Common myeloid progenitor, CD34-positive (primary cell): Measurements from ENCODE around the gene EGFL7.

ENCODE experiments used
- CTCF ChIA-PET: fragments of 350-600 bp; sonication (Branson Sonifier 250); formaldehyde crosslinking; loops from one replicate; lab custom pipeline; 2021; ENCODE audit warnings: antibody characterized with exemption; lab: Charles Lee
- POLR2A ChIA-PET: fragments of 350-600 bp; sonication (Branson Sonifier 250); formaldehyde crosslinking; loops from one replicate; lab custom pipeline; 2021; ENCODE audit warnings: antibody characterized with exemption; lab: Charles Lee
- DNase-seq, 3 donors: peaks; one replicate each; pipeline versions ENCODE4 v3.0.0 to v3.0.0-alpha.2; 2013
- H3K27ac ChIP-seq, 2 experiments: 1 replicate in 1 of 2; 2 replicates in 1 of 2; pipeline ENCODE4 v1.7.0; 2013; ENCODE audit warnings: inconsistent platforms in 2 of 2, low read length in 2 of 2, mild to moderate bottlenecking in 2 of 2, low read depth in 1 of 2, moderate library complexity in 1 of 2; ENCODE audit not compliant: severe bottlenecking in 2 of 2, insufficient read depth in 1 of 2, poor library complexity in 1 of 2
- H3K27me3 ChIP-seq, 5 experiments: replicated peaks in 2 of 5; 1 replicate in 3 of 5; 2 replicates in 2 of 5; pipeline versions ENCODE4 v1.6.1 to v1.7.0; 2013; ENCODE audit warnings: low read length in 4 of 5, mild to moderate bottlenecking in 2 of 5, moderate library complexity in 2 of 5, inconsistent platforms in 1 of 5; ENCODE audit not compliant: insufficient read depth in 5 of 5, control insufficient read depth in 4 of 5
- H3K36me3 ChIP-seq, 4 experiments: 1 replicate in 2 of 4; 2 replicates in 2 of 4; pipeline versions ENCODE4 v1.6.1 to v1.7.0; 2013; ENCODE audit warnings: low read length in 3 of 4, control low read depth in 1 of 4, mild to moderate bottlenecking in 1 of 4; ENCODE audit not compliant: control insufficient read depth in 4 of 4, insufficient read depth in 4 of 4
- H3K4me1 ChIP-seq, 4 experiments: 1 replicate in 3 of 4; 2 replicates in 1 of 4; pipeline versions ENCODE4 v1.6.1 to v1.7.1; 2013; ENCODE audit warnings: low read length in 3 of 4, mild to moderate bottlenecking in 3 of 4, control low read depth in 1 of 4, inconsistent platforms in 1 of 4, moderate library complexity in 1 of 4; ENCODE audit not compliant: control insufficient read depth in 4 of 4, insufficient read depth in 4 of 4; ENCODE audit errors: control extremely low read depth in 1 of 4
- H3K4me3 ChIP-seq, 7 experiments: 1 replicate in 4 of 7; 2 replicates in 3 of 7; pipeline versions ENCODE4 v1.5.1 to v1.7.0; 2013; ENCODE audit warnings: mild to moderate bottlenecking in 7 of 7, low read length in 6 of 7, moderate library complexity in 6 of 7, inconsistent platforms in 2 of 7, low read depth in 2 of 7, control low read depth in 1 of 7; ENCODE audit not compliant: insufficient read depth in 4 of 7, control insufficient read depth in 1 of 7; ENCODE audit errors: extremely low read depth in 1 of 7
- H3K9me3 ChIP-seq, 5 experiments: 1 replicate in 4 of 5; 2 replicates in 1 of 5; pipeline versions ENCODE4 v1.6.1 to v1.7.1; 2013; ENCODE audit warnings: low read length in 4 of 5, mild to moderate bottlenecking in 2 of 5, inconsistent platforms in 1 of 5, low read depth in 1 of 5, moderate library complexity in 1 of 5; ENCODE audit not compliant: control insufficient read depth in 4 of 5, insufficient read depth in 2 of 5; ENCODE audit errors: control extremely low read depth in 1 of 5
- WGBS: methylation state at CpG from one replicate; pipeline ENCODE4 v1.1.5; 2013; ENCODE audit not compliant: insufficient coverage; 5-methylcytosine and 5-hydroxymethylcytosine counted together

EGFL7 gene

GRCh38 chr9:136693490-136694162 is 30.9 kb downstream of the EGFL7 start:
- WGBS = 91% methylated on average over 13 of the region's 15 CpGs
- POLR2A ChIA-PET = interaction anchor here (0.7 to 1.0 kb wide), 3 partner anchors 27 to 36 kb away, joined by 3 to 5 read pairs (median 3); no protein-coding TSS in a partner anchor
- peaks cover 0 to 38% (median 23%) of the 10 kb centered on the region in 4 experiments for H3K4me1 ChIP-seq
- no peak overlapping the region for H3K4me3 ChIP-seq
- no peaks in the 10 kb centered on the region for H3K9me3 ChIP-seq
- H3K36me3 ChIP-seq = no peaks in the 10 kb centered on the region
- no peaks in the 10 kb centered on the region for H3K27me3 ChIP-seq
- CTCF ChIA-PET = interaction anchor here (0.6 to 3.0 kb wide), 12 partner anchors 8 to 209 kb away, joined by 3 to 19 read pairs (median 5); partner anchors contain the start of gene EGFL7
- H3K27ac ChIP-seq = no peak overlapping the region
- DNase-seq = peak in 1 of 3 donors; percentile 23

- WGBS = 61% methylated on average over 25 of the region's 32 CpGs
- Histone ChIP-seq H3K4me1 (peaks cover 0 to 41% (median 24%) of the 10 kb centered on the region in 4 experiments), H3K4me3 (no peak overlapping the region), H3K27me3 (no peaks in the 10 kb centered on the region), H3K36me3 (no peaks in the 10 kb centered on the region), H3K27ac (no peak overlapping the region), H3K9me3 (no peaks in the 10 kb centered on the region)
- ChIA-PET CTCF (interaction anchor here (0.6 to 3.0 kb wide), 16 partner anchors 9 to 209 kb away, joined by 3 to 19 read pairs (median 5); partner anchors contain the start of gene EGFL7), POLR2A (interaction anchor here (0.7 to 1.7 kb wide), 4 partner anchors 22 to 36 kb away, joined by 3 to 5 read pairs (median 4); no protein-coding TSS in a partner anchor)
- DNase-seq = peak in 2 of 3 donors; percentile 57 to 64
Measured at GRCh38 chr9:136694163-136694871, 31.6 kb downstream of the EGFL7 start.

GRCh38 chr9:136694872-136695247 is 32.1 kb downstream of the EGFL7 start:
- WGBS = 100% methylated on average over 4 of the region's 11 CpGs
- Histone ChIP-seq H3K27me3 (no peaks in the 10 kb centered on the region), H3K9me3 (no peaks in the 10 kb centered on the region), H3K4me1 (peaks cover 0 to 42% (median 24%) of the 10 kb centered on the region in 4 experiments), H3K36me3 (no peaks in the 10 kb centered on the region), H3K4me3 (no peak overlapping the region), H3K27ac (no peak overlapping the region)
- CTCF ChIA-PET = interaction anchor here (0.6 to 3.0 kb wide), 12 partner anchors 9 to 208 kb away, joined by 3 to 19 read pairs (median 5); partner anchors contain the start of gene EGFL7
- POLR2A ChIA-PET = interaction anchor here (1.7 kb wide), 1 partner anchor 23 kb away, joined by 5 read pairs; no protein-coding TSS in a partner anchor
- no peak for DNase-seq

- H3K4me3 ChIP-seq = no peak overlapping the region
- ChIA-PET CTCF (interaction anchor here (0.7 to 3.9 kb wide), 16 partner anchors 10 to 208 kb away, joined by 3 to 24 read pairs (median 4); partner anchors contain the start of genes EGFL7 and LCN10), POLR2A (interaction anchor here (1.7 kb wide), 1 partner anchor 23 kb away, joined by 5 read pairs; no protein-coding TSS in a partner anchor)
- no peaks in the 10 kb centered on the region for H3K9me3 ChIP-seq
- H3K27ac ChIP-seq = no peak overlapping the region
- WGBS = 96% methylated on average over 7 of the region's 10 CpGs
- no peaks in the 10 kb centered on the region for H3K36me3 ChIP-seq
- no peak for DNase-seq
- peaks cover 0 to 48% (median 29%) of the 10 kb centered on the region in 4 experiments for H3K4me1 ChIP-seq
- H3K27me3 ChIP-seq = no peaks in the 10 kb centered on the region
Measured at GRCh38 chr9:136695435-136695895, 32.7 kb downstream of the EGFL7 start.

GRCh38 chr9:136695955-136696354 is 33.2 kb downstream of the EGFL7 start:
- Histone ChIP-seq H3K36me3 (no peaks in the 10 kb centered on the region), H3K4me1 (peaks cover 0 to 53% (median 34%) of the 10 kb centered on the region in 4 experiments), H3K27ac (no peak overlapping the region), H3K27me3 (no peaks in the 10 kb centered on the region), H3K4me3 (no peak overlapping the region), H3K9me3 (no peaks in the 10 kb centered on the region)
- CTCF ChIA-PET = interaction anchor here (0.7 to 3.9 kb wide), 13 partner anchors 10 to 48 kb away, joined by 3 to 24 read pairs (median 4); partner anchors contain the start of gene LCN10
- POLR2A ChIA-PET = interaction anchor here (1.3 to 1.7 kb wide), 2 partner anchors 13 to 24 kb away, joined by 3 to 5 read pairs; no protein-coding TSS in a partner anchor
- WGBS = 93% methylated on average over 20 of the region's 23 CpGs
- DNase-seq = no peak

- Histone ChIP-seq H3K27me3 (no peaks in the 10 kb centered on the region), H3K9me3 (no peaks in the 10 kb centered on the region), H3K36me3 (no peaks in the 10 kb centered on the region), H3K4me1 (peaks cover 0 to 58% (median 40%) of the 10 kb centered on the region in 4 experiments), H3K27ac (no peak overlapping the region), H3K4me3 (no peak overlapping the region)
- 92% methylated on average over 7 of the region's 9 CpGs for WGBS
- DNase-seq = peak in 1 of 3 donors; percentile 44
- CTCF ChIA-PET = interaction anchor here (1.0 to 3.9 kb wide), 9 partner anchors 16 to 48 kb away, joined by 4 to 24 read pairs (median 4); no protein-coding TSS in a partner anchor
- POLR2A ChIA-PET = interaction anchor here (0.8 to 2.0 kb wide), 4 partner anchors 12 to 30 kb away, joined by 3 to 6 read pairs (median 3); no protein-coding TSS in a partner anchor
Measured at GRCh38 chr9:136696502-136696901, 33.8 kb downstream of the EGFL7 start.
